ENCODE measurements around the gene TMEM17.

TMEM17 gene

DNA sequence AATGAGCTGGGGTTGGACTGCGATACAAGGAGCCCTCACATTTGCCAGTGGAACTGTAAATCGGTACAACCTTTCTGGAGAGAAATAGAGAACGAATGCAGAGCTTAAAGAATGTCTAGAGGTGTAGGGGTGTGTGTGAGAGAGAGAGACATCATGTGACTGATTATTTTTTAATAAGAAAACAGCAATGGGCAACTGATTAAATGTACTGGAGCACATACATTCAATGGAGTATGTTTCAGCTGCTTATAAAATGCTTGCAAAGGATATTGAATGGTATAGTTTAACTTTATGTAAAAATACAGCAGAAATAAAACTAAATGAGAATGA is 391 bp upstream of the TMEM17 start:
- 0 out of 3 replicates have a peak, but pooled peaks have one; percentile 17 for ATAC-seq (ENCODE audit: insufficient read depth, low read depth)
- Histone ChIP-seq H4K20me1 (ENCODE audit: insufficient read depth, low read length) (no peaks in the 10 kb centered on the region), H3K27ac (ENCODE audit: low read length) (no peak overlapping the region), H3K9ac (ENCODE audit: low read depth, low read length) (no peak overlapping the region), H3K27me3 (ENCODE audit: insufficient read depth, low read length, poor library complexity) (peaks cover 10% of the 10 kb centered on the region), H3K4me2 (ENCODE audit: insufficient read depth, low read length) (peak overlapping the region; percentile 51; the same call in 1 of the 2 replicates), H2AFZ (ENCODE audit: low read depth, low read length) (peak overlapping the region; percentile 61; the same call in 1 of the 2 replicates), H3K4me3 (ENCODE audit: low read depth in 1 of 2, low read length in 2 of 2) (peak overlapping the region in 1 of 2 experiments; percentile 19; a peak in 1 of 4 replicates), H3K79me2 (ENCODE audit: insufficient read depth, low read length) (no peaks in the 10 kb centered on the region), H3K9me3 (ENCODE audit: insufficient read depth, low read length, severe bottlenecking) (no peaks in the 10 kb centered on the region), H3K4me1 (ENCODE audit: insufficient read depth, low read length) (peaks cover 4% of the 10 kb centered on the region; the same call in 1 of the 2 replicates), H3K36me3 (ENCODE audit: insufficient read depth, low read length) (no peaks in the 10 kb centered on the region)
- TF ChIP-seq EZH2 (IDR thresholded peaks at IDR 0.05; ENCODE audit: borderline replicate concordance, low read depth, low read length, severe bottlenecking), result peak; percentile 58
- TF ChIP-seq, protein P1, sequence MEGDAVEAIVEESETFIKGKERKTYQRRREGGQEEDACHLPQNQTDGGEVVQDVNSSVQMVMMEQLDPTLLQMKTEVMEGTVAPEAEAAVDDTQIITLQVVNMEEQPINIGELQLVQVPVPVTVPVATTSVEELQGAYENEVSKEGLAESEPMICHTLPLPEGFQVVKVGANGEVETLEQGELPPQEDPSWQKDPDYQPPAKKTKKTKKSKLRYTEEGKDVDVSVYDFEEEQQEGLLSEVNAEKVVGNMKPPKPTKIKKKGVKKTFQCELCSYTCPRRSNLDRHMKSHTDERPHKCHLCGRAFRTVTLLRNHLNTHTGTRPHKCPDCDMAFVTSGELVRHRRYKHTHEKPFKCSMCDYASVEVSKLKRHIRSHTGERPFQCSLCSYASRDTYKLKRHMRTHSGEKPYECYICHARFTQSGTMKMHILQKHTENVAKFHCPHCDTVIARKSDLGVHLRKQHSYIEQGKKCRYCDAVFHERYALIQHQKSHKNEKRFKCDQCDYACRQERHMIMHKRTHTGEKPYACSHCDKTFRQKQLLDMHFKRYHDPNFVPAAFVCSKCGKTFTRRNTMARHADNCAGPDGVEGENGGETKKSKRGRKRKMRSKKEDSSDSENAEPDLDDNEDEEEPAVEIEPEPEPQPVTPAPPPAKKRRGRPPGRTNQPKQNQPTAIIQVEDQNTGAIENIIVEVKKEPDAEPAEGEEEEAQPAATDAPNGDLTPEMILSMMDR (IDR thresholded peaks at IDR 0.05; ENCODE audit: borderline replicate concordance, extremely low read depth, low read length, poor library complexity, severe bottlenecking), result no peak
- DNase-seq, result no peak

DNA sequence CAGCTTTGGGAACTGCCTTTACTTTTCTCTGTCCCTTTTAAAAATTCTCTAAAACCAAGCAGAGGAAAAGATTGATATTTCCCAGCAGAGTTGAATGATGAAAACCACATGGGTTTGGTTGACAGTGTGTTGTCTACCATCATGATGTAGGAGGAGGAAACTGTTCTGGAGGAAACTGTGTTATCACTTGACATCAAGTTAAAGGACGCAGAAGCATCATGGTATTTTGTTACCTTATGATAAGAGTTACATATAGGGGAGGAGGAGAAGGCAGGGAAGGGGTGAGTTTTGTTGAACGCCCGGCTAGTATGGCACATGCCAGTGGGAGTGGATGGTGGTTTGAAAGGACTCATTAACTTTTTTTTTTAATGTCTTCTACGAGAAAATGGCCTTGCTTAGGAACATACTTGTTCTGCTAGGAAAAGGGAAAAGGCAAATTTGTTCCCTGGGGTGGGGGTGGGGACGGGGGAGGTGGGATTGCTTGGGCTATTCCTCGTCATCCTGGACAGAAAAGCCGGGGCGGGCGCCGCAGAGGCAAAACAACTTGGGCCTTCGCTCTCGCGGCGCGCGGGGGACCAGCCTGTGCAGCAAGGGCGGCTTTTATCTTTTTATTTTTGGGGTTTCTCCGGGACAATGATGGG is 766 bp downstream of the TMEM17 start:
- no peak for TF ChIP-seq EZH2 (IDR thresholded peaks at IDR 0.05; ENCODE audit: borderline replicate concordance, low read depth, low read length, severe bottlenecking)
- TF ChIP-seq, protein P1 (IDR thresholded peaks at IDR 0.05; ENCODE audit: borderline replicate concordance, extremely low read depth, low read length, poor library complexity, severe bottlenecking), result no peak
- H3K36me3 ChIP-seq (ENCODE audit: insufficient read depth, low read length), result no peaks in the 10 kb centered on the region
- H3K27me3 ChIP-seq (ENCODE audit: insufficient read depth, low read length, poor library complexity), result peaks cover 10% of the 10 kb centered on the region
- no peak overlapping the region for H3K4me3 ChIP-seq (ENCODE audit: low read depth in 1 of 2, low read length in 2 of 2)
- H3K79me2 ChIP-seq (ENCODE audit: insufficient read depth, low read length), result no peaks in the 10 kb centered on the region
- no peaks in the 10 kb centered on the region for H4K20me1 ChIP-seq (ENCODE audit: insufficient read depth, low read length)
- peaks cover 4% of the 10 kb centered on the region; the same call in 1 of the 2 replicates for H3K4me1 ChIP-seq (ENCODE audit: insufficient read depth, low read length)
- H3K9me3 ChIP-seq (ENCODE audit: insufficient read depth, low read length, severe bottlenecking), result no peaks in the 10 kb centered on the region
- ATAC-seq (ENCODE audit: insufficient read depth, low read depth) (no peak), DNase-seq (no peak)
- H3K27ac ChIP-seq (ENCODE audit: low read length), result no peak overlapping the region
- H3K9ac ChIP-seq (ENCODE audit: low read depth, low read length), result no peak overlapping the region
- H2AFZ ChIP-seq (ENCODE audit: low read depth, low read length), result no peak overlapping the region
- H3K4me2 ChIP-seq (ENCODE audit: insufficient read depth, low read length), result no peak overlapping the region

DNA sequence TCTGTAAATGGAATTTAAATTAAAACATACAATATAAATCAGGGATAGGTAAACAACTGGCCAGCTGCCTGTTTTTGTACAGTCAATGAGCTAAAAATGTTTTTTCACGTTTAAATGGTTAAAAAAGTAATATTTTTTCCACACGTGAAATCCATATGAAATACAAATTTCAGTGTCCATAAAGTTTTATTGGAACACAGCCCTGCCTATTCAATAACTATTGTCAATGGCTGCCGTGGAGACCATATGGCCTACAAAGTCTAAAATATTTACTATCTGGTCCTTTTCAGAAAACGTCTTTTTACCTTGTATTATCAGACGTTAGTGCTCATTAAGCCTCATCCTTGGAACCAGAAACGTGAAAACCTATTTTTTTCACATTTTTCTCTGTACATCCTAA is 1.3 kb downstream of the TMEM17 start:
- TF ChIP-seq, protein P1 (IDR thresholded peaks at IDR 0.05; ENCODE audit: borderline replicate concordance, extremely low read depth, low read length, poor library complexity, severe bottlenecking), result no peak
- no peak for TF ChIP-seq EZH2 (IDR thresholded peaks at IDR 0.05; ENCODE audit: borderline replicate concordance, low read depth, low read length, severe bottlenecking)
- Histone ChIP-seq H3K4me3 (ENCODE audit: low read depth in 1 of 2, low read length in 2 of 2) (no peak overlapping the region), H3K36me3 (ENCODE audit: insufficient read depth, low read length) (no peaks in the 10 kb centered on the region), H3K79me2 (ENCODE audit: insufficient read depth, low read length) (no peaks in the 10 kb centered on the region), H2AFZ (ENCODE audit: low read depth, low read length) (no peak overlapping the region), H3K27me3 (ENCODE audit: insufficient read depth, low read length, poor library complexity) (peaks cover 10% of the 10 kb centered on the region), H3K27ac (ENCODE audit: low read length) (no peak overlapping the region), H3K9me3 (ENCODE audit: insufficient read depth, low read length, severe bottlenecking) (no peaks in the 10 kb centered on the region), H3K9ac (ENCODE audit: low read depth, low read length) (no peak overlapping the region), H3K4me1 (ENCODE audit: insufficient read depth, low read length) (peaks cover 4% of the 10 kb centered on the region; the same call in 1 of the 2 replicates), H4K20me1 (ENCODE audit: insufficient read depth, low read length) (no peaks in the 10 kb centered on the region), H3K4me2 (ENCODE audit: insufficient read depth, low read length) (no peak overlapping the region)
- no peak for DNase-seq
- ATAC-seq (ENCODE audit: insufficient read depth, low read depth), result no peak
